ENCODE measurements around the gene B4GALT4. TPM values are rescaled to one million over a fixed set of nuclear protein-coding genes. Genes with fewer than 3 reads are reported as not detected.

B4GALT4 gene
- polyA plus RNA-seq, 5 donors: 26.1 to 34.3 (median 30.1) TPM

Other genes with a start within 250 kb of the B4GALT4 start
- gene IGSF11, start 206.0 kb downstream of the B4GALT4 start, polyA plus RNA-seq (ENCODE audit: insufficient read depth in 1 of 5, insufficient read length in 5 of 5, low replicate concordance in 1 of 5): 1 to 10 TPM in 2 of 5 donors, under 1 TPM in 3; 0.61 to 1.7 (median 0.65) TPM
- gene TEX55, start 94.7 kb downstream of the B4GALT4 start, polyA plus RNA-seq (ENCODE audit: insufficient read depth in 1 of 5, insufficient read length in 5 of 5, low replicate concordance in 1 of 5): not detected
- gene UPK1B, start 67.3 kb downstream of the B4GALT4 start, polyA plus RNA-seq (ENCODE audit: insufficient read depth in 1 of 5, insufficient read length in 5 of 5, low replicate concordance in 1 of 5): under 1 TPM; 0.09 to 0.99 (median 0.31) TPM
- 10 to 100 TPM; 29.0 to 42.9 (median 32.8) TPM for gene ARHGAP31, start 53.5 kb upstream of the B4GALT4 start, polyA plus RNA-seq (ENCODE audit: insufficient read depth in 1 of 5, insufficient read length in 5 of 5, low replicate concordance in 1 of 5)
- 10 to 100 TPM; 65.1 to 78.5 (median 71.4) TPM for gene TMEM39A, start 222.7 kb upstream of the B4GALT4 start, polyA plus RNA-seq (ENCODE audit: insufficient read depth in 1 of 5, insufficient read length in 5 of 5, low replicate concordance in 1 of 5)
- 10 to 100 TPM; 24.3 to 34.1 (median 28.9) TPM for gene POGLUT1, start 228.1 kb upstream of the B4GALT4 start, polyA plus RNA-seq (ENCODE audit: insufficient read depth in 1 of 5, insufficient read length in 5 of 5, low replicate concordance in 1 of 5)

Measured in right lung (tissue), 5 donors.